Endodermal cell (in vitro differentiated cells): ENCODE results near the gene CMTM4. TPM values are rescaled to one million over a fixed set of nuclear protein-coding genes. Genes with fewer than 3 reads are reported as not detected.

ENCODE experiments used
- DNase-seq: peaks from one replicate; pipeline ENCODE4 v3.0.0-alpha.2; 2017
- H3K27ac ChIP-seq: 2 replicates; pipeline ENCODE4 v1.5.1; 2013; ENCODE audit warnings: mild to moderate bottlenecking, low read depth, low read length, moderate library complexity
- H3K27me3 ChIP-seq: 2 replicates; pipeline ENCODE4 v1.6.1; 2013; ENCODE audit warnings: mild to moderate bottlenecking, low read length, moderate library complexity; ENCODE audit not compliant: insufficient read depth, control insufficient read depth, poor library complexity, severe bottlenecking
- H3K36me3 ChIP-seq: 2 replicates; pipeline ENCODE4 v1.7.0; 2013; ENCODE audit warnings: mild to moderate bottlenecking, low read length, moderate library complexity; ENCODE audit not compliant: control insufficient read depth, insufficient read depth
- H3K4me1 ChIP-seq: one replicate; pipeline ENCODE4 v1.7.0; 2013; ENCODE audit warnings: low read length; ENCODE audit not compliant: control insufficient read depth, insufficient read depth
- H3K4me3 ChIP-seq: 2 replicates; pipeline ENCODE4 v1.5.1; 2013; ENCODE audit warnings: mild to moderate bottlenecking, low read length, moderate library complexity
- H3K9ac ChIP-seq: 2 replicates; pipeline ENCODE4 v1.6.1; 2013; ENCODE audit warnings: mild to moderate bottlenecking, low read length, moderate library complexity; ENCODE audit not compliant: poor library complexity, severe bottlenecking; ENCODE audit errors: extremely low read depth
- H3K9me3 ChIP-seq: 2 replicates; pipeline ENCODE4 v1.6.1; 2013; ENCODE audit warnings: mild to moderate bottlenecking, low read length, moderate library complexity; ENCODE audit not compliant: control insufficient read depth
- H3K27ac Mint-ChIP-seq: 2 replicates; pipeline ENCODE4 v1.8.0; 2020; ENCODE audit warnings: mixed read lengths
- H3K27me3 Mint-ChIP-seq: 2 replicates; pipeline ENCODE4 v1.8.0; 2021; ENCODE audit warnings: mild to moderate bottlenecking, mixed read lengths; ENCODE audit not compliant: insufficient read depth
- H3K36me3 Mint-ChIP-seq: 2 replicates; pipeline ENCODE4 v1.8.0; 2020; ENCODE audit warnings: low read depth, mixed read lengths
- H3K4me1 Mint-ChIP-seq: 2 replicates; pipeline ENCODE4 v1.8.0; 2020; ENCODE audit warnings: mixed read lengths
- H3K4me3 Mint-ChIP-seq: 2 replicates; pipeline ENCODE4 v1.8.0; 2020; ENCODE audit warnings: mild to moderate bottlenecking, moderate library complexity, mixed read lengths
- H3K9me3 Mint-ChIP-seq: 2 replicates; pipeline ENCODE4 v1.8.0; 2020; ENCODE audit warnings: mild to moderate bottlenecking, mixed read lengths
- WGBS, 2 experiments: methylation state at CpG; one replicate each; pipeline versions ENCODE4 v1.1.5 to v1.1.7; 2013; ENCODE audit warnings: missing lambda C conversion rate in 2 of 2, mixed read lengths in 1 of 2; ENCODE audit not compliant: insufficient coverage in 1 of 2, insufficient read length in 1 of 2; 5-methylcytosine and 5-hydroxymethylcytosine counted together
- total RNA-seq, 2 donors: library from RNA; stranded (reverse); fragmentation: NEBNext Ultra II Directional in 1 of 2; extraction: Animal tissue kit (Norgen Biotek cat#: 25700) in 1 of 2; gene quantifications; 2 replicates in 1 of 2; 3 replicates in 1 of 2; pipeline ENCODE4 v1.2.1, GENCODE V29; 2021
- TF ChIP-seq, protein P1 (sequence below): fragments of 200-600 bp; sonication (generic); conservative IDR thresholded peaks from 2 replicates; pipeline ENCODE4 v1.5.0; 2021; ENCODE audit warnings: antibody characterized with exemption, mild to moderate bottlenecking

Gene CMTM4
- total RNA-seq, 2 donors from 2014 or later: 68.2 to 76.2 TPM

DNA sequence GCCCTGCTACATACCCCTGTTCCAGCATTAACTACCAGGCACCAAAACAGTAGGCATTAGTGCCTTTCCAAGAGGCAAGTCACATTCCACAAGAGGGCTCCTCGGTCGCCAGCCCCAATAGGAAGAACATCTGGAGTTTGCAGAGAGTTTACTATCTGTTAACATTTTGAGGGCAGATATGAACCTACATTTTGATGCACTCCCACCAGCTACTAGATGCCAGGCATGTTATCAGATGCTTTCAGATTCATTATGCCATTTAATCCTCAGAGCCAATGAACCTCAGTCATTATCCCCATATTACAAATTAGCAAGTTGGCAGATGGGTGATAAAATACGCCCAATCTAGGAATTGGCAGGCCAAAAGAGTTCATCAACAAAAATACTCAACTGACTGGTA, 121.5 kb downstream of the CMTM4 start:
- TF ChIP-seq, protein P1, sequence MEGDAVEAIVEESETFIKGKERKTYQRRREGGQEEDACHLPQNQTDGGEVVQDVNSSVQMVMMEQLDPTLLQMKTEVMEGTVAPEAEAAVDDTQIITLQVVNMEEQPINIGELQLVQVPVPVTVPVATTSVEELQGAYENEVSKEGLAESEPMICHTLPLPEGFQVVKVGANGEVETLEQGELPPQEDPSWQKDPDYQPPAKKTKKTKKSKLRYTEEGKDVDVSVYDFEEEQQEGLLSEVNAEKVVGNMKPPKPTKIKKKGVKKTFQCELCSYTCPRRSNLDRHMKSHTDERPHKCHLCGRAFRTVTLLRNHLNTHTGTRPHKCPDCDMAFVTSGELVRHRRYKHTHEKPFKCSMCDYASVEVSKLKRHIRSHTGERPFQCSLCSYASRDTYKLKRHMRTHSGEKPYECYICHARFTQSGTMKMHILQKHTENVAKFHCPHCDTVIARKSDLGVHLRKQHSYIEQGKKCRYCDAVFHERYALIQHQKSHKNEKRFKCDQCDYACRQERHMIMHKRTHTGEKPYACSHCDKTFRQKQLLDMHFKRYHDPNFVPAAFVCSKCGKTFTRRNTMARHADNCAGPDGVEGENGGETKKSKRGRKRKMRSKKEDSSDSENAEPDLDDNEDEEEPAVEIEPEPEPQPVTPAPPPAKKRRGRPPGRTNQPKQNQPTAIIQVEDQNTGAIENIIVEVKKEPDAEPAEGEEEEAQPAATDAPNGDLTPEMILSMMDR: no peak
- H3K27me3 Mint-ChIP-seq: peaks cover 35% of the 10 kb centered on the region
- H3K36me3 Mint-ChIP-seq: no peaks in the 10 kb centered on the region
- H3K9me3 ChIP-seq: no peaks in the 10 kb centered on the region
- no peak overlapping the region for H3K9ac ChIP-seq
- H3K4me3 Mint-ChIP-seq: no peak overlapping the region
- DNase-seq: no peak
- H3K27ac Mint-ChIP-seq: no peak overlapping the region
- no peak overlapping the region for H3K4me3 ChIP-seq
- no peak overlapping the region for H3K27ac ChIP-seq
- 92 to 95% methylated on average over 3 of the region's 3 CpGs for WGBS, 2 experiments
- H3K27me3 ChIP-seq: peaks cover 32% of the 10 kb centered on the region
- no peaks in the 10 kb centered on the region for H3K9me3 Mint-ChIP-seq
- H3K4me1 ChIP-seq: no peaks in the 10 kb centered on the region
- H3K4me1 Mint-ChIP-seq: peaks cover 2% of the 10 kb centered on the region
- H3K36me3 ChIP-seq: no peaks in the 10 kb centered on the region

DNA sequence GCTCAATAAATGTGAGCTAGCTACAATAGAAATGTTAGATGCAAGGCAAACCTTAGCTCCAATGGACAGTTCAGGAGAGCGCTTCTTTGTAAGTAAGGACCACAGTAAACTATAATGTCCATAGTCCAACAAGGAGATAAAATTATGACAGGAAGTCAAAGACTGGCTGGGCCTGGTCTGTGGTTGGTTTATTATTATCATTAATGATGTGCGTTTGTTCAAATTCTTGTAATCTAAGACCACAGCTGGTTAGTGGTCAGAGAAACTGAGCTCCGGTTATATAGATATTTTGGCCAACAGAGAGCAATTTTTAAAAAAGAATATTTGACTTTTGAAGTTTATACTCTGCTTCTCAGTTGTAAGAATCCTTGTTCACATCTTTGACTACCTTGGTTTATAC, 122.0 kb downstream of the CMTM4 start:
- TF ChIP-seq, protein P1: no peak
- no peak overlapping the region for H3K4me3 ChIP-seq
- H3K4me1 Mint-ChIP-seq: peaks cover 2% of the 10 kb centered on the region
- peaks cover 27% of the 10 kb centered on the region for H3K27me3 ChIP-seq
- no peaks in the 10 kb centered on the region for H3K9me3 Mint-ChIP-seq
- H3K4me1 ChIP-seq: no peaks in the 10 kb centered on the region
- no peak for DNase-seq
- H3K36me3 Mint-ChIP-seq: no peaks in the 10 kb centered on the region
- H3K36me3 ChIP-seq: no peaks in the 10 kb centered on the region
- no peak overlapping the region for H3K27ac Mint-ChIP-seq
- H3K9me3 ChIP-seq: no peaks in the 10 kb centered on the region
- H3K9ac ChIP-seq: no peak overlapping the region
- H3K27ac ChIP-seq: no peak overlapping the region
- WGBS, 2 experiments: 91 to 98% methylated on average over 3 of the region's 3 CpGs
- H3K4me3 Mint-ChIP-seq: no peak overlapping the region
- H3K27me3 Mint-ChIP-seq: peaks cover 29% of the 10 kb centered on the region

DNA sequence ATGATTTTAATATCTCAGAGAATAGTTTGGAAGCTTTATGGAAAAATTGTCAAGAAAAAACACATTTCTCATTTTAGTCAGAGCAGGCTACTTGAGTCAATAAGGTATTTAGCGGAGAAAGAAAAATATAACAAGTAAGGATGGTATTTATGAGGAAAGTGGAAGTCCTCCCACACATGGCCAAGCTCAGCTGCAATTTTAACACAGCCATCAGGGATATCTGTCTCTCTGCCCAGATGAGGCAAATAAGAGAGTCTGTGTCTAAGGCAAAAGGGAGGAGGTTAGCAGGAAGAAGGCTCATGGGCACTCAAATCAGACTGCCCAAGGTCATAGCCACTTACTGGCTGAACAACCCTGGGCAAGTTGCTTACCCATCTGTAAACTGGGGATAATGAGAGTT, 122.5 kb downstream of the CMTM4 start:
- TF ChIP-seq, protein P1: no peak
- no peaks in the 10 kb centered on the region for H3K36me3 Mint-ChIP-seq
- no peak overlapping the region for H3K27ac Mint-ChIP-seq
- H3K9me3 Mint-ChIP-seq: no peaks in the 10 kb centered on the region
- peaks cover 2% of the 10 kb centered on the region for H3K4me1 Mint-ChIP-seq
- Histone ChIP-seq H3K36me3 (no peaks in the 10 kb centered on the region), H3K27ac (no peak overlapping the region), H3K4me1 (no peaks in the 10 kb centered on the region), H3K9me3 (no peaks in the 10 kb centered on the region), H3K4me3 (no peak overlapping the region), H3K9ac (no peak overlapping the region), H3K27me3 (peaks cover 23% of the 10 kb centered on the region)
- no peak for DNase-seq
- peaks cover 25% of the 10 kb centered on the region for H3K27me3 Mint-ChIP-seq
- no peak overlapping the region for H3K4me3 Mint-ChIP-seq
- WGBS, 2 experiments: 86 to 88% methylated on average over 1 of the region's 1 CpG
